Measurements from ENCODE around the gene ATG7.

DNA sequence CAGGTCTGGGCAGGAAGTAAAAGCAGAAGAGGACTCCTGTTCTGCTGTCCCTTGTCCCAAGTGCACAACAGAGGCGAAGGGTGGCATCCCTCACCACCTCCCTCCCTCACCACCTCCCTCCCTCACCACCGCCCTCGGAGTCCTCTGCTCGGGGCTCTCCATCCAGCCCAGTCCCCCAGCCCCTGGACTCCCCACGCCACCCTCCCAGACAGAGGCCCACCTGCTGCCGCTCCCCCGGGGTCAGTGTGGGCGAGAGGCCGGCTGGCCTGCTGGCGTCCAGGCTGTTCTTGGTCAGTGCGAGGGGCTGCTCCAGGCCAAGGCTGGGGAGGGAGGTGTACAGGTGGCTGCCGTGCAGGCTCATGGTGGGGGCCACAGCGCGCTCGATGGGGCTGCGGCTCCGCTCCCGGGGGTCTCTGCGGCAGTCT is 292.4 kb downstream of the ATG7 start:
- TF ChIP-seq EZH2 (optimal IDR thresholded peaks at IDR 0.05; ENCODE audit: low read depth, low read length) (no peak), EZH2phosphoT487 (IDR thresholded peaks at IDR 0.05; ENCODE audit: low read length) (no peak)
- TF ChIP-seq, protein P1, sequence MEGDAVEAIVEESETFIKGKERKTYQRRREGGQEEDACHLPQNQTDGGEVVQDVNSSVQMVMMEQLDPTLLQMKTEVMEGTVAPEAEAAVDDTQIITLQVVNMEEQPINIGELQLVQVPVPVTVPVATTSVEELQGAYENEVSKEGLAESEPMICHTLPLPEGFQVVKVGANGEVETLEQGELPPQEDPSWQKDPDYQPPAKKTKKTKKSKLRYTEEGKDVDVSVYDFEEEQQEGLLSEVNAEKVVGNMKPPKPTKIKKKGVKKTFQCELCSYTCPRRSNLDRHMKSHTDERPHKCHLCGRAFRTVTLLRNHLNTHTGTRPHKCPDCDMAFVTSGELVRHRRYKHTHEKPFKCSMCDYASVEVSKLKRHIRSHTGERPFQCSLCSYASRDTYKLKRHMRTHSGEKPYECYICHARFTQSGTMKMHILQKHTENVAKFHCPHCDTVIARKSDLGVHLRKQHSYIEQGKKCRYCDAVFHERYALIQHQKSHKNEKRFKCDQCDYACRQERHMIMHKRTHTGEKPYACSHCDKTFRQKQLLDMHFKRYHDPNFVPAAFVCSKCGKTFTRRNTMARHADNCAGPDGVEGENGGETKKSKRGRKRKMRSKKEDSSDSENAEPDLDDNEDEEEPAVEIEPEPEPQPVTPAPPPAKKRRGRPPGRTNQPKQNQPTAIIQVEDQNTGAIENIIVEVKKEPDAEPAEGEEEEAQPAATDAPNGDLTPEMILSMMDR (IDR thresholded peaks at IDR 0.05; ENCODE audit: low read length), result no peak

All from MM.1S (cell line).